ENCODE data around the gene CDH4. TPM values are rescaled to one million over a fixed set of nuclear protein-coding genes. Genes with fewer than 3 reads are reported as not detected.

Gene CDH4
- total and polyA plus RNA-seq, 9 of the 15 experiments (the other 6 are each of a cell fraction or from before 2014, with no cell fraction given) = 0.04 TPM; not detected in 8

DNA sequence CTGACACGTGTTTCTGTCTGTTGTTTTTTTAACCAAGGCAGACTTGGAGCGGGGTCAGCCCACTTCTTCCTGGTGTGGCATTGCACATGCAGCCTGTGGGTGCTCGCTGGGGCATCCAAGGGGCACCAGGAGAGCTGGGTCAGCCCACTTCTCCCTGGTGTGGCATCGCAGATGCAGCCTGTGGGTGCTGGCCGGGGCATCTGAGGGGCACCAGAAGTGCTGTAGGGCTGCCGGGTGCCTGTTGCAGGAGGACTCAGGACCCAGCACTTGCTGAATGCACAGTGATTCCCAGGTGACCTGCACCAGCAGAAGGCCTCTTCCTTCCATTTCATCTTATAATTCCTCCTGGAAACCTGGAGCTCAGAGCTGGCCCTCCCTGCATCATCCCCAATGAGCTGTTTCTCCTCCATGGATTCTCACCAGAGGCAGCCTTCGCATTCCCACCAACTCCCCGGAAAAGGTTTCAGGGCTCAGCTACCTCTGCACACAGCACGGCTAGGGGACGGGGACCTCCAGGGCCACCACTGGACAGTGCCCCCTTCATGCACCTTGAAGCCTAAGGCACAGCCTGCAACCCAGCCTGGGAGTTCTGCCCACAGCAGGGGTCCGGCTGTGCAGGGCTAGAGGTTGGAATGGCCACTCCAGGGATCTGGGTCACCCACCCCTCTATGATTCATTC lies 594.8 kb downstream of the CDH4 start:
- ATAC-seq (no peak), FAIRE-seq (no peak), DNase-seq (ENCODE audit: extremely low read depth in 1 of 4, low spot score in 3 of 4) (no peak)
- Histone ChIP-seq H3K36me3 (ENCODE audit: control insufficient read depth, insufficient read depth, low read length) (no peaks in the 10 kb centered on the region), H3K9ac (ENCODE audit: insufficient read depth in 1 of 2, low read depth in 2 of 2, low read length in 2 of 2) (no peak overlapping the region), H3K79me2 (ENCODE audit: control insufficient read depth, insufficient read depth, low read length) (no peaks in the 10 kb centered on the region), H3K4me1 (replicated peaks in 1 of 2; ENCODE audit: control insufficient read depth in 2 of 2, insufficient read depth in 2 of 2, low read length in 2 of 2) (peaks cover 0 to 4% of the 10 kb centered on the region in 2 experiments; a peak in 1 of 5 replicates), H2AFZ (ENCODE audit: low read depth, low read length) (no peak overlapping the region), H3K27ac (ENCODE audit: extremely low read depth, low read depth, low read length) (no peak overlapping the region), H3K9me1 (ENCODE audit: control insufficient read depth, insufficient read depth, low read length) (no peaks in the 10 kb centered on the region), H3K4me3 (no peak overlapping the region), H3K4me2 (ENCODE audit: insufficient read depth, low read length) (no peak overlapping the region), H3K27me3 (ENCODE audit: control insufficient read depth in 2 of 2, insufficient read depth in 2 of 2, low read length in 2 of 2) (peaks cover 16 to 74% of the 10 kb centered on the region in 2 experiments; a peak in 4 of 5 replicates), H4K20me1 (replicated peaks; ENCODE audit: control insufficient read depth, insufficient read depth, low read length) (peaks cover 3% of the 10 kb centered on the region; the same call in 1 of the 2 replicates), H3K9me3 (replicated peaks; ENCODE audit: control insufficient read depth, insufficient read depth, low read depth, low read length) (no peaks in the 10 kb centered on the region)
- ChIA-PET CTCF (ENCODE audit: low intra/inter-chr PET ratio) (no interaction called here), POLR2A (no interaction called here)
- WGBS (ENCODE audit: insufficient coverage, low coverage, missing lambda C conversion rate) = 1% methylated on average over 10 of the region's 11 CpGs
- BruUV-seq (replicated peaks) = no TSS peak
- intact Hi-C loops (cut with micrococcal nuclease) = no loop called here
- in situ Hi-C loops (cut with MboI) = no loop called here
- TF ChIP-seq PHB2 (IDR thresholded peaks at IDR 0.05; ENCODE audit: low read depth) (no peak), ZBTB12 (CRISPR knock-in tag; IDR thresholded peaks at IDR 0.05) (no peak), STAT6 (CRISPR knock-in tag; IDR thresholded peaks at IDR 0.05) (no peak), ELF4 (CRISPR knock-in tag; IDR thresholded peaks at IDR 0.05) (no peak), ZBTB33 (CRISPR knock-in tag; IDR thresholded peaks at IDR 0.05) (no peak), SAFB (IDR thresholded peaks at IDR 0.05; ENCODE audit: borderline replicate concordance, low read depth, low read length) (no peak), L3MBTL2 (IDR thresholded peaks at IDR 0.05) (no peak)
- TF ChIP-seq, protein P1, sequence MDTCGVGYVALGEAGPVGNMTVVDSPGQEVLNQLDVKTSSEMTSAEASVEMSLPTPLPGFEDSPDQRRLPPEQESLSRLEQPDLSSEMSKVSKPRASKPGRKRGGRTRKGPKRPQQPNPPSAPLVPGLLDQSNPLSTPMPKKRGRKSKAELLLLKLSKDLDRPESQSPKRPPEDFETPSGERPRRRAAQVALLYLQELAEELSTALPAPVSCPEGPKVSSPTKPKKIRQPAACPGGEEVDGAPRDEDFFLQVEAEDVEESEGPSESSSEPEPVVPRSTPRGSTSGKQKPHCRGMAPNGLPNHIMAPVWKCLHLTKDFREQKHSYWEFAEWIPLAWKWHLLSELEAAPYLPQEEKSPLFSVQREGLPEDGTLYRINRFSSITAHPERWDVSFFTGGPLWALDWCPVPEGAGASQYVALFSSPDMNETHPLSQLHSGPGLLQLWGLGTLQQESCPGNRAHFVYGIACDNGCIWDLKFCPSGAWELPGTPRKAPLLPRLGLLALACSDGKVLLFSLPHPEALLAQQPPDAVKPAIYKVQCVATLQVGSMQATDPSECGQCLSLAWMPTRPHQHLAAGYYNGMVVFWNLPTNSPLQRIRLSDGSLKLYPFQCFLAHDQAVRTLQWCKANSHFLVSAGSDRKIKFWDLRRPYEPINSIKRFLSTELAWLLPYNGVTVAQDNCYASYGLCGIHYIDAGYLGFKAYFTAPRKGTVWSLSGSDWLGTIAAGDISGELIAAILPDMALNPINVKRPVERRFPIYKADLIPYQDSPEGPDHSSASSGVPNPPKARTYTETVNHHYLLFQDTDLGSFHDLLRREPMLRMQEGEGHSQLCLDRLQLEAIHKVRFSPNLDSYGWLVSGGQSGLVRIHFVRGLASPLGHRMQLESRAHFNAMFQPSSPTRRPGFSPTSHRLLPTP (IDR thresholded peaks at IDR 0.05; ENCODE audit: borderline replicate concordance, extremely low read depth, insufficient read length) = no peak
